ENCODE measurements around the gene MRPS22. TPM values are rescaled to one million over a fixed set of nuclear protein-coding genes. Genes with fewer than 3 reads are reported as not detected.

Gene MRPS22
- total RNA-seq, 1 experiment from 2014 or later = 95.1 TPM

GRCh38 chr3:139322346-139322745, 21.5 kb upstream of the MRPS22 start:
- DNase-seq (ENCODE audit: low read depth, low spot score) = no peak
- no TSS peak for BruUV-seq (replicated peaks)
- Histone ChIP-seq H3K9me3 (ENCODE audit: control insufficient read depth in 1 of 2, insufficient read depth in 1 of 2, low read depth in 1 of 2, low read length in 2 of 2) (no peaks in the 10 kb centered on the region), H3K27ac (ENCODE audit: low read depth, low read length) (no peak overlapping the region), H3K9ac (ENCODE audit: low read length) (no peak overlapping the region), H3K9me2 (ENCODE audit: insufficient read depth) (no peaks in the 10 kb centered on the region), H3K4me3 (replicated peaks in 1 of 2; ENCODE audit: low read depth in 1 of 2, low read length in 2 of 2) (no peak overlapping the region), H3K4me1 (ENCODE audit: control insufficient read depth in 1 of 2, insufficient read depth in 2 of 2, low read length in 2 of 2) (peaks cover 56 to 68% of the 10 kb centered on the region in 2 experiments), H3K27me3 (ENCODE audit: insufficient read depth, low read length) (no peaks in the 10 kb centered on the region), H3K4me2 (ENCODE audit: low read length) (no peak overlapping the region), H4K20me1 (ENCODE audit: insufficient read depth) (no peaks in the 10 kb centered on the region), H2AFZ (ENCODE audit: low read depth, low read length, poor library complexity, severe bottlenecking) (no peak overlapping the region), H3K36me3 (ENCODE audit: control insufficient read depth in 1 of 2, insufficient read depth in 2 of 2, low read length in 2 of 2) (no peaks in the 10 kb centered on the region), H3K79me2 (ENCODE audit: insufficient read depth, low read length) (no peaks in the 10 kb centered on the region)
- CTCF ChIA-PET = interaction anchor here (1.2 kb wide), 1 partner anchor 210 kb away, joined by 3 read pairs; no protein-coding TSS in a partner anchor
- RAD21 ChIA-PET (ENCODE audit: low non-redundant PET in 1 of 2, low total read pairs in 2 of 2, uncharacterized antibody in 2 of 2, unreplicated experiment in 2 of 2) = no interaction called here
- no peak for ATAC-seq
- no peak for TF ChIP-seq EZH2 (IDR thresholded peaks at IDR 0.05)
- no peak for TF ChIP-seq CEBPB (IDR thresholded peaks at IDR 0.05; ENCODE audit: low read depth)
- TF ChIP-seq RAD21 (IDR thresholded peaks at IDR 0.05; ENCODE audit: low read depth) = no peak
- no peak for TF ChIP-seq ELF1 (IDR thresholded peaks at IDR 0.05; ENCODE audit: borderline replicate concordance, low read depth)
- TF ChIP-seq EZH2phosphoT487 (IDR thresholded peaks at IDR 0.05; ENCODE audit: borderline replicate concordance) = no peak
- TF ChIP-seq JUND (IDR thresholded peaks at IDR 0.05) = no peak
- TF ChIP-seq CTCF (IDR thresholded peaks at IDR 0.05 in 2 of 3, conservative IDR thresholded peaks at IDR 0.05 in 1 of 3; ENCODE audit: borderline replicate concordance in 1 of 3, insufficient read depth in 1 of 3, low read depth in 2 of 3, low read length in 2 of 3) = no peak
- no peak for TF ChIP-seq POLR2A (IDR thresholded peaks at IDR 0.05; ENCODE audit: borderline replicate concordance, extremely low read depth, insufficient read depth, insufficient read length)
- no peak for TF ChIP-seq ATF3 (IDR thresholded peaks at IDR 0.05)
- no peak for TF ChIP-seq YY1 (IDR thresholded peaks at IDR 0.05; ENCODE audit: extremely low read depth, insufficient replicate concordance, low read depth, low read length)
- TF ChIP-seq SP1 (IDR thresholded peaks at IDR 0.05; ENCODE audit: low read depth) = no peak
- no peak for TF ChIP-seq ZNF274 (IDR thresholded peaks at IDR 0.05; ENCODE audit: low read depth, low read length)
- TF ChIP-seq FOSL1 (IDR thresholded peaks at IDR 0.05; ENCODE audit: low read depth) = no peak
- TF ChIP-seq MAX (IDR thresholded peaks at IDR 0.05) = no peak
- TF ChIP-seq REST (IDR thresholded peaks at IDR 0.05; ENCODE audit: low read depth) = no peak
- TF ChIP-seq CBX3 (IDR thresholded peaks at IDR 0.05; ENCODE audit: low read depth) = no peak
- TF ChIP-seq POLR2AphosphoS5 (IDR thresholded peaks at IDR 0.05; ENCODE audit: low read depth, low read length) = no peak
- intact Hi-C loops (cut with micrococcal nuclease) = loop anchor here (10.0 kb wide), 1 partner anchor 848 kb away; no protein-coding TSS in a partner anchor
- POLR2A ChIA-PET = interaction anchor here (15.9 kb wide), 1 partner anchor 21 kb away, joined by 198 read pairs; no protein-coding TSS in a partner anchor

All from HCT116 (cell line).